ENCODE data around the gene DCAF16.

- TF ChIP-seq CTCF (IDR thresholded peaks at IDR 0.05) (no peak), POLR2A (IDR thresholded peaks at IDR 0.05) (no peak)
These were observed 3.6 kb upstream of the DCAF16 start for GRCh38 chr4:17814140-17814539.

All from testis (tissue), 2 donors.